SH-SY5Y (cell line): ENCODE measurements around the gene RWDD4.

Experiments used
- GATA2 ChIP-seq: IDR thresholded peaks from 2 replicates; pipeline ENCODE4 v1.6.1; 2011; ENCODE audit warnings: mild to moderate bottlenecking, low read depth, low read length
- GATA3 ChIP-seq: IDR thresholded peaks from 2 replicates; pipeline ENCODE4 v1.6.1; 2011; ENCODE audit warnings: low read depth, mild to moderate bottlenecking, low read length, moderate library complexity

- no peak for TF ChIP-seq GATA3
- TF ChIP-seq GATA2, result no peak
These were observed 41.4 kb upstream of the RWDD4 start for GRCh38 chr4:183700407-183700806.
